Measurements from ENCODE around the gene KIF21A. TPM values are rescaled to one million over a fixed set of nuclear protein-coding genes. Genes with fewer than 3 reads are reported as not detected.
A peak's percentile ranks its signal among the peaks of the same experiment; 100 is the strongest.
"Not testable (repeated sequence)": the region's sequence is repeated elsewhere in the genome, so short reads cannot be mapped to it uniquely, and the experiment has no call there.

KIF21A gene
- total RNA-seq, 2 donors from 2014 or later: 32.3 to 35.3 TPM

DNA sequence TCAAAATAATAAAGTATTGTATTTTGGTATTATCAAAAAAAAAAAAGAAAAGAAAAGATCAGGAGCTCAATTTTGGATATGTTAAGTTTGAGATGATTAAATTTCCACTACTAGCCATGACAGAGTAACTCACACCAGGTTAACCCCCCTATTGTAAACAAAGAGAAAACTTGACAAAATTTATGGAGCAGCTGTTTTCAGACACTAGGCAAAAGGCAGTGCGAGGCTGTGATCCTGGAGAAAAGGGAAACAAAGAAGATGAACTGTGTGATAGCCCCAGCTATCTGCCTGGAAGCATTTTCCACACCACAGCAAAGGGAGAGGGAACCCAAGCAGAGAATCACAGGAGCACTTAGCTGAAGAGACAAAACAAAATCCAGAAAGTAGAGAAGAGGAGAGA is 145.0 kb downstream of the KIF21A start:
- no peaks in the 10 kb centered on the region for H3K27me3 Mint-ChIP-seq (ENCODE audit: insufficient read depth)
- peaks cover 5% of the 10 kb centered on the region for H3K9me3 Mint-ChIP-seq
- no peak overlapping the region for H3K27ac ChIP-seq (ENCODE audit: low read depth, low read length)
- DNase-seq: no peak
- peaks cover 5% of the 10 kb centered on the region for H3K36me3 ChIP-seq (ENCODE audit: control insufficient read depth, insufficient read depth, low read length)
- H3K4me1 ChIP-seq (ENCODE audit: control insufficient read depth, insufficient read depth, low read length): peaks cover 2% of the 10 kb centered on the region
- 83 to 94% methylated on average over 1 of the region's 1 CpG for WGBS, 2 experiments (ENCODE audit: insufficient coverage in 1 of 2, insufficient read length in 1 of 2)
- no peak overlapping the region for H3K4me3 Mint-ChIP-seq
- H3K9me3 ChIP-seq (ENCODE audit: control insufficient read depth, low read length): no peaks in the 10 kb centered on the region
- H3K27me3 ChIP-seq (ENCODE audit: control insufficient read depth, insufficient read depth, low read length, poor library complexity, severe bottlenecking): no peaks in the 10 kb centered on the region
- no peak overlapping the region for H3K4me3 ChIP-seq (ENCODE audit: low read length)
- H3K27ac Mint-ChIP-seq: no peak overlapping the region
- peaks cover 9% of the 10 kb centered on the region for H3K36me3 Mint-ChIP-seq (ENCODE audit: low read depth)
- no peak for TF ChIP-seq CTCF (conservative IDR thresholded peaks at IDR 0.05)
- H3K9ac ChIP-seq (ENCODE audit: extremely low read depth, low read length, poor library complexity, severe bottlenecking): no peak overlapping the region
- H3K4me1 Mint-ChIP-seq: peaks cover 14% of the 10 kb centered on the region

- H3K4me3 ChIP-seq (ENCODE audit: low read length): no peak overlapping the region
- H3K36me3 Mint-ChIP-seq (ENCODE audit: low read depth): peaks cover 9% of the 10 kb centered on the region
- H3K4me1 Mint-ChIP-seq: peaks cover 8% of the 10 kb centered on the region
- H3K27ac ChIP-seq (ENCODE audit: low read depth, low read length): no peak overlapping the region
- TF ChIP-seq CTCF (conservative IDR thresholded peaks at IDR 0.05): no peak
- no peak for DNase-seq
- H3K27me3 ChIP-seq (ENCODE audit: control insufficient read depth, insufficient read depth, low read length, poor library complexity, severe bottlenecking): no peaks in the 10 kb centered on the region
- no peaks in the 10 kb centered on the region for H3K9me3 ChIP-seq (ENCODE audit: control insufficient read depth, low read length)
- H3K4me1 ChIP-seq (ENCODE audit: control insufficient read depth, insufficient read depth, low read length): no peaks in the 10 kb centered on the region
- H3K36me3 ChIP-seq (ENCODE audit: control insufficient read depth, insufficient read depth, low read length): peaks cover 5% of the 10 kb centered on the region
- H3K9me3 Mint-ChIP-seq: peaks cover 5% of the 10 kb centered on the region
- 94 to 100% methylated on average over 1 of the region's 1 CpG for WGBS, 2 experiments (ENCODE audit: insufficient coverage in 1 of 2, insufficient read length in 1 of 2)
- H3K27me3 Mint-ChIP-seq (ENCODE audit: insufficient read depth): no peaks in the 10 kb centered on the region
- H3K27ac Mint-ChIP-seq: no peak overlapping the region
- no peak overlapping the region for H3K4me3 Mint-ChIP-seq
- no peak overlapping the region for H3K9ac ChIP-seq (ENCODE audit: extremely low read depth, low read length, poor library complexity, severe bottlenecking)
These were observed 146.4 kb downstream of the KIF21A start for GRCh38 chr12:39296496-39296895.

DNA sequence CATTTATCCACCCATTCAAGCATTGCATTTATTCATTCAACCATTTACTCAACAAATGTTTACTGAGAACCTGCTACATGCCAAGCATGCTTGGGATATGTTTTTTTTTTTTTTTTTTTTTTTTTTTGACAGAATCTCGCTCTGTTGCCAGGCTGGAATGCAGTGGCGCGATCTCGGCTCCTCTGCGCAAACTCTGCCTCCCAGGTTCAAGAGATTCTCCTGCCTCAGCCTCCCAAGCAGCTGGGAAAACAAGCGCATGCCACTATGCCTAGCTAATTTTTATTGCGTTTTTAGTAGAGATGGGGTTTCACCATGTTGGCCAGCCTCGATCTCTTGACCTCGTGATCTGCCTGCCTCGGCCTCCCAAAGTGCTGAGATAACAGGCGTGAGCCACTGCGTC is 147.3 kb downstream of the KIF21A start:
- H3K36me3 Mint-ChIP-seq (ENCODE audit: low read depth); H3K4me3 Mint-ChIP-seq; H3K27me3 ChIP-seq (ENCODE audit: control insufficient read depth, insufficient read depth, low read length, poor library complexity, severe bottlenecking); H3K36me3 ChIP-seq (ENCODE audit: control insufficient read depth, insufficient read depth, low read length); H3K9me3 ChIP-seq (ENCODE audit: control insufficient read depth, low read length); H3K4me1 Mint-ChIP-seq; H3K4me1 ChIP-seq (ENCODE audit: control insufficient read depth, insufficient read depth, low read length); H3K4me3 ChIP-seq (ENCODE audit: low read length); H3K9ac ChIP-seq (ENCODE audit: extremely low read depth, low read length, poor library complexity, severe bottlenecking); H3K9me3 Mint-ChIP-seq; H3K27me3 Mint-ChIP-seq (ENCODE audit: insufficient read depth); DNase-seq; H3K27ac ChIP-seq (ENCODE audit: low read depth, low read length); H3K27ac Mint-ChIP-seq: not testable (repeated sequence)
- 94 to 95% methylated on average over 9 to 12 of the region's 12 CpGs for WGBS, 2 experiments (ENCODE audit: insufficient coverage in 1 of 2, insufficient read length in 1 of 2)

DNA sequence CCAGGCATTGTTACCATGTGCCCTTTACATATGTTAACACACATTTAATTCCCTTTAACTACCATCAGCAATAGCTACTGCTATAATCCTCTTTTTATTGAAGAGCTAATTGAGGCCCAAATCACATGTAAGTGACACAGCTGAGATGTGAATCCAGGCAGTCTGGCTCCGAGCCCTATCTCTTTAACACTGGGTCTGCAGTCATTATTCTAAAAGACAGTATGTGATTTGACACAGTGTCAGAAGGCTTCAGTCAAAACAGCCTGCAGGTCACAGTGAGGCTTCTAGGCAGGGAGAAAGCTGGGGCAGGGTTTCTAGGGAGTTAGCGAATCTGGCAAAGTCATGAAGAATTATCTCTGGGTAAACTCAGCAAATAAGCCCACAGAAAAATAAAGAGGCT is 148.2 kb downstream of the KIF21A start:
- 76% methylated on average over 2 of the region's 2 CpGs; no CpG with 5 or more reads in 1 of the 2 experiments for WGBS, 2 experiments (ENCODE audit: insufficient coverage in 1 of 2, insufficient read length in 1 of 2)
- Histone ChIP-seq H3K27ac (ENCODE audit: low read depth, low read length) (peak overlapping the region; percentile 6), H3K9ac (ENCODE audit: extremely low read depth, low read length, poor library complexity, severe bottlenecking) (no peak overlapping the region), H3K4me3 (ENCODE audit: low read length) (no peak overlapping the region), H3K4me1 (ENCODE audit: control insufficient read depth, insufficient read depth, low read length) (no peaks in the 10 kb centered on the region), H3K27me3 (ENCODE audit: control insufficient read depth, insufficient read depth, low read length, poor library complexity, severe bottlenecking) (no peaks in the 10 kb centered on the region), H3K36me3 (ENCODE audit: control insufficient read depth, insufficient read depth, low read length) (peaks cover 5% of the 10 kb centered on the region), H3K9me3 (ENCODE audit: control insufficient read depth, low read length) (no peaks in the 10 kb centered on the region)
- no peak for TF ChIP-seq CTCF (conservative IDR thresholded peaks at IDR 0.05)
- DNase-seq: peak; percentile 54
- Mint-ChIP-seq H3K4me3 (no peak overlapping the region), H3K36me3 (ENCODE audit: low read depth) (peaks cover 9% of the 10 kb centered on the region), H3K4me1 (peaks cover 8% of the 10 kb centered on the region), H3K9me3 (peaks cover 5% of the 10 kb centered on the region), H3K27ac (no peak overlapping the region), H3K27me3 (ENCODE audit: insufficient read depth) (no peaks in the 10 kb centered on the region)
